Endothelial cell of umbilical vein (primary cell): ENCODE measurements around the gene SLC66A2. TPM values are rescaled to one million over a fixed set of nuclear protein-coding genes. Genes with fewer than 3 reads are reported as not detected.

Experiments used
- BruUV-seq: library from RNA; stranded (reverse); fragments of 400-500 nt; replicated peaks from 2 replicates; lab custom pipeline; 2021; lab: Mats Ljungman, UMichigan
- CTCF ChIA-PET: fragments of 300-600, 350-600 bp; sonication (Branson Sonifier 250); formaldehyde crosslinking; loops from one replicate; lab custom pipeline; 2021; ENCODE audit warnings: antibody characterized with exemption, inconsistent platforms; lab: Charles Lee
- POLR2A ChIA-PET: fragments of 300-600, 350-600 bp; sonication (Branson Sonifier 250); formaldehyde crosslinking; loops from one replicate; lab custom pipeline; 2021; ENCODE audit warnings: antibody characterized with exemption, inconsistent platforms; lab: Charles Lee
- DNase-seq: peaks from one replicate; pipeline ENCODE4 v3.0.0-alpha.2; 2011; ENCODE audit warnings: low read depth, low spot score
- FAIRE-seq: peaks from 2 replicates; lab custom pipeline; 2011; peaks lifted over from hg19 to GRCh38; lab: Jason Lieb, UNC
- H2AFZ ChIP-seq: 2 replicates; pipeline ENCODE4 v1.6.0; 2012; ENCODE audit warnings: low read depth, low read length, control low read depth, inconsistent platforms
- H3K27ac ChIP-seq: 2 replicates; pipeline ENCODE4 v1.5.1; 2011; ENCODE audit warnings: low read depth, mild to moderate bottlenecking, control low read depth, low read length, moderate library complexity; ENCODE audit not compliant: insufficient read depth
- H3K27me3 ChIP-seq, 2 experiments: 2 replicates each; pipeline versions ENCODE4 v1.6.0 to v1.6.1; 2011; ENCODE audit warnings: low read length in 2 of 2, mixed read lengths in 1 of 2; ENCODE audit not compliant: control insufficient read depth in 2 of 2, insufficient read depth in 2 of 2
- H3K36me3 ChIP-seq, 2 experiments: 2 replicates in 1 of 2; 3 replicates in 1 of 2; pipeline ENCODE4 v1.5.1; 2011; ENCODE audit warnings: low read length in 2 of 2, mild to moderate bottlenecking in 1 of 2, moderate library complexity in 1 of 2; ENCODE audit not compliant: control insufficient read depth in 2 of 2, insufficient read depth in 2 of 2; ENCODE audit errors: extremely low read depth in 1 of 2
- H3K4me1 ChIP-seq: 3 replicates; pipeline ENCODE4 v1.5.1; 2011; ENCODE audit warnings: mild to moderate bottlenecking, low read length; ENCODE audit not compliant: control insufficient read depth, insufficient read depth; ENCODE audit errors: extremely low read depth
- H3K4me2 ChIP-seq: 2 replicates; pipeline ENCODE4 v1.6.1; 2011; ENCODE audit warnings: low read length, control low read depth, mixed read lengths; ENCODE audit not compliant: insufficient read depth
- H3K4me3 ChIP-seq, 3 experiments: fragments of 200-600 bp in 1 of 3; sonication (generic), shearing (Covaris generic) in 1 of 3; replicated peaks in 1 of 3; 2 replicates each; pipeline ENCODE4 v1.5.1; 2011 to 2016; ENCODE audit warnings: control low read depth in 3 of 3, low read length in 3 of 3, mild to moderate bottlenecking in 2 of 3, inconsistent platforms in 1 of 3, low read depth in 1 of 3, moderate library complexity in 1 of 3; ENCODE audit not compliant: insufficient read depth in 1 of 3
- H3K79me2 ChIP-seq: 2 replicates; pipeline ENCODE4 v1.6.0; 2012; ENCODE audit warnings: low read length, inconsistent platforms; ENCODE audit not compliant: control insufficient read depth, insufficient read depth
- H3K9ac ChIP-seq: replicated peaks from 2 replicates; pipeline ENCODE3; 2011; ENCODE audit warnings: low read length, control low read depth; ENCODE audit not compliant: insufficient read depth; ENCODE audit errors: extremely low read depth
- H3K9me1 ChIP-seq: replicated peaks from 3 replicates; pipeline ENCODE4 v1.6.0; 2011; ENCODE audit warnings: mild to moderate bottlenecking, low read length; ENCODE audit not compliant: control insufficient read depth, insufficient read depth; ENCODE audit errors: extremely low read depth
- H3K9me3 ChIP-seq: replicated peaks from 2 replicates; pipeline ENCODE4 v1.5.1; 2012; ENCODE audit warnings: low read length, inconsistent platforms; ENCODE audit not compliant: control insufficient read depth, insufficient read depth
- H4K20me1 ChIP-seq: replicated peaks from 2 replicates; pipeline ENCODE3; 2011; ENCODE audit warnings: mild to moderate bottlenecking, low read length; ENCODE audit not compliant: control insufficient read depth, insufficient read depth; ENCODE audit errors: extremely low read depth
- EZH2 ChIP-seq: IDR thresholded peaks from 2 replicates; pipeline ENCODE4 v1.6.1; 2012; ENCODE audit warnings: borderline replicate concordance, low read depth, mild to moderate bottlenecking, moderate library complexity, low read length, inconsistent platforms; ENCODE audit not compliant: severe bottlenecking
- FOS ChIP-seq: IDR thresholded peaks from 2 replicates; pipeline ENCODE4 v1.6.1; 2011; ENCODE audit warnings: mild to moderate bottlenecking, low read length, moderate library complexity, borderline replicate concordance; ENCODE audit not compliant: insufficient read depth
- GATA2 ChIP-seq: IDR thresholded peaks from 2 replicates; pipeline ENCODE4 v1.7.0; 2011; ENCODE audit warnings: low read depth, mild to moderate bottlenecking, moderate library complexity, mixed read lengths, low read length; ENCODE audit not compliant: insufficient read length, insufficient read depth
- JUN ChIP-seq: IDR thresholded peaks from 2 replicates; pipeline ENCODE4 v1.6.1; 2011; ENCODE audit warnings: borderline replicate concordance, low read depth; ENCODE audit not compliant: insufficient read length, insufficient read depth
- MYC ChIP-seq: IDR thresholded peaks from one replicate; pipeline ENCODE4 v1.6.1; 2011; ENCODE audit warnings: mild to moderate bottlenecking, low read depth, low read length
- POLR2A ChIP-seq: IDR thresholded peaks from 2 replicates; pipeline ENCODE4 v1.6.1; 2012; ENCODE audit warnings: low read depth, mild to moderate bottlenecking, control low read depth, low read length
- POLR2AphosphoS5 ChIP-seq: IDR thresholded peaks from 2 replicates; pipeline ENCODE4 v1.6.1; 2012; ENCODE audit warnings: low read depth, mild to moderate bottlenecking, control low read depth, low read length, moderate library complexity; ENCODE audit not compliant: insufficient read depth
- dilution Hi-C: fragments of 300-500 bp; cut with MboI; formaldehyde crosslinking; loops from one replicate; pipeline ENCODE4 v1.15.0; 2019; ENCODE audit warnings: low sequenced_read_pairs; ENCODE audit not compliant: extremely low pct_ligation_motif_present
- intact Hi-C: fragments of 100-400 bp; cut with micrococcal nuclease; formaldehyde crosslinking; loops from one replicate; pipeline ENCODE4 v1.10.0; 2022
- polyA plus RNA-seq, 4 experiments: library from polyadenylated mRNA; depleted of rRNA in 3 of 4; stranded (reverse) in 3 of 4; unstranded in 1 of 4; fragments of >200 nt; gene quantifications; 2 replicates each; pipeline versions ENCODE4 v1.2.1 to v1.2.3, GENCODE V29; 2011 to 2012; ENCODE audit warnings: missing spikeins in 1 of 4
- total RNA-seq: library from RNA; stranded (reverse); gene quantifications from 2 replicates; pipeline ENCODE4 v1.2.3, GENCODE V29; 2021
- TF ChIP-seq, protein P1 (sequence below): IDR thresholded peaks from 2 replicates; pipeline ENCODE4 v1.6.1; 2011; ENCODE audit not compliant: insufficient read depth, insufficient read length
- TF ChIP-seq, protein P2 (sequence below), 2 donors: IDR thresholded peaks; 1 replicate in 1 of 2; 2 replicates in 1 of 2; pipeline ENCODE4 v1.5.1; 2011; ENCODE audit warnings: low read length in 2 of 2, mild to moderate bottlenecking in 2 of 2, moderate library complexity in 2 of 2, control low read depth in 1 of 2, inconsistent platforms in 1 of 2, low read depth in 1 of 2; ENCODE audit not compliant: insufficient read depth in 1 of 2; ENCODE audit errors: extremely low read depth in 1 of 2

SLC66A2 gene
- total and polyA plus RNA-seq, 2 donors (not counting 3 experiments of a cell fraction or from before 2014, with no cell fraction given): 32.5 to 37.1 TPM

DNA sequence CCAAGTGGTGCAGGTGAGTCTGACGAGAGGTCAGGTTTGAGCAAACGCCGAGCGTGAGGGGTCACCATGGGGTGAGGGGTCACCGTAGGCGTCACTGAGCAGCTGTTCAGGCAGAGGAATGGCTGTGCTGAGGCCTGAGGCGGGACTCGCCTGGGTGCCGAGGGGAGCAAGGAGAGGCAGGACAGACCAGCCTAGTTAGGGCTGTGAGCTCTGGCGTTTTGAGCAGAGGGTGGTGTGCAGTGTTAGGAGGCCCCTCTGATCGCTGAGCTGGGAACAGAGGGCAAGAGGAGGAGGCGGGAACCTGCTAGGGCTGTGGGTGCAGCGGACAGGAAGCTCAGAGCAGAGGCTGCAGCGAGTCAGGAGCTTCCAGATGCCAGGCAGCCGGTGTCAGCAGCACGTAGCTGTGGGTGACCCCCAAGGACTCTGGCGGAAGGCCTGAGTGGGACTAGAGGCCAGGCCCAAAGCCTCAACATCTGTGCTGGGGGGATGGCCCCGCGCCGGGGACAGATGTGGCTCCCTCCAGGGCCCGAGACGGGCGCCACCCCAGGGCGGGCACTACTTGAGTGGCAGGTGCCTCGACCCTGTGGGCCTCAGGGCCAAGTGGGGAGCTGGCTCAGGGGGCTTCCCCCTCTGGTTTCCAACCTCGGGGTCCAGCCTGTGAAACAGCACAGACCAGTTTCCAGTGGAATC is 98.0 kb downstream of the SLC66A2 start:
- TF ChIP-seq POLR2AphosphoS5 (no peak), EZH2 (no peak), MYC (no peak), GATA2 (no peak)
- TF ChIP-seq, protein P1, sequence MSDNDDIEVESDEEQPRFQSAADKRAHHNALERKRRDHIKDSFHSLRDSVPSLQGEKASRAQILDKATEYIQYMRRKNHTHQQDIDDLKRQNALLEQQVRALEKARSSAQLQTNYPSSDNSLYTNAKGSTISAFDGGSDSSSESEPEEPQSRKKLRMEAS: no peak
- intact Hi-C loops (no loop called here), dilution Hi-C loops (no loop called here)
- H3K79me2 ChIP-seq: no peaks in the 10 kb centered on the region
- DNase-seq (no peak), FAIRE-seq (no peak)
- H4K20me1 ChIP-seq: no peaks in the 10 kb centered on the region
- CTCF ChIA-PET: no interaction called here
- no peaks in the 10 kb centered on the region for H3K9me3 ChIP-seq
- H3K9me1 ChIP-seq: no peaks in the 10 kb centered on the region
- BruUV-seq: no TSS peak
- H2AFZ ChIP-seq: no peak overlapping the region
- no peaks in the 10 kb centered on the region for H3K36me3 ChIP-seq
- POLR2A ChIA-PET: no interaction called here
- no peak overlapping the region for H3K4me2 ChIP-seq
- no peak overlapping the region for H3K9ac ChIP-seq
- H3K27me3 ChIP-seq: no peaks in the 10 kb centered on the region
- H3K27ac ChIP-seq: no peak overlapping the region
- no peak overlapping the region for H3K4me3 ChIP-seq
- H3K4me1 ChIP-seq: no peaks in the 10 kb centered on the region

DNA sequence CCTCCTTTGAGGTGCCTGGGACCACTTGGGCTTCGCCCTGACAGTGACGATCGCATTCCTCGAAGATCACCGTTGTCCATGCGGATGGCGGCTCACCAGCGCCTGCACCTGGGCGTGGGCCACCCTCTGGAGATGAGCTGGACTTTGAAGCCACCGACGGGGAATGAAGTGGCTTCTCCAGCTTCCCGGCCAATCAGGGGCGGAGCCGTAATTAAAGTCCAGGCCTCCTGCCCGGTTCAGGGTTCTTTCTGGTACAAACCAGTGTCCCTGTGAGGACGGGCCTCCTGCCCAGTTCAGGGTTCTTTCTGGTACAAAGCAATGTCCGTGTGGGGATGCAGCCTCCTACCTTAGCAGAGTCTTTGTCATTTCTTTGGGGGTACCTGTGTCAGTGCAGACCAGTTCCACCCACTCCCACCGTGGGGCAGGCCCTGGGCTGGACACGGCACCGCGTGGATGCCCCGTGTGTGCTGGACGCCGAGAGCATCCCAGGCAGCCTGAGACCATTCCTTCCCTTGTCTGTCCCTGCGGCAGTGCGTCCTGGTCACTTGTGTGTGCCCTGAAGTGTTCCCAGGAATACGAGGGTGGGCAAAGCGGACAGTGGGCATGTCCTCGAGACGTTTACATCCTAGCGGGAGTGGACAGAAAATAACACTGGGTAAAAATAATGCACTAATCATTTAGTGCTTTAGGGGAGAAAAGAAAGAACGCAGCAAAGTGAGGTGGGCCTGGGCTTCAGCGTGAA is 98.7 kb downstream of the SLC66A2 start:
- FAIRE-seq: no peak
- Histone ChIP-seq H3K9ac (no peak overlapping the region), H4K20me1 (no peaks in the 10 kb centered on the region), H3K27me3 (no peaks in the 10 kb centered on the region), H3K9me1 (no peaks in the 10 kb centered on the region), H3K4me2 (no peak overlapping the region), H3K4me3 (no peak overlapping the region), H2AFZ (no peak overlapping the region), H3K79me2 (no peaks in the 10 kb centered on the region), H3K4me1 (no peaks in the 10 kb centered on the region), H3K27ac (no peak overlapping the region), H3K36me3 (no peaks in the 10 kb centered on the region), H3K9me3 (no peaks in the 10 kb centered on the region)
- POLR2A ChIA-PET: no interaction called here
- dilution Hi-C loops: no loop called here
- intact Hi-C loops: no loop called here
- TF ChIP-seq JUN: no peak
- no peak for TF ChIP-seq POLR2AphosphoS5
- no peak for TF ChIP-seq FOS
- TF ChIP-seq, protein P2, sequence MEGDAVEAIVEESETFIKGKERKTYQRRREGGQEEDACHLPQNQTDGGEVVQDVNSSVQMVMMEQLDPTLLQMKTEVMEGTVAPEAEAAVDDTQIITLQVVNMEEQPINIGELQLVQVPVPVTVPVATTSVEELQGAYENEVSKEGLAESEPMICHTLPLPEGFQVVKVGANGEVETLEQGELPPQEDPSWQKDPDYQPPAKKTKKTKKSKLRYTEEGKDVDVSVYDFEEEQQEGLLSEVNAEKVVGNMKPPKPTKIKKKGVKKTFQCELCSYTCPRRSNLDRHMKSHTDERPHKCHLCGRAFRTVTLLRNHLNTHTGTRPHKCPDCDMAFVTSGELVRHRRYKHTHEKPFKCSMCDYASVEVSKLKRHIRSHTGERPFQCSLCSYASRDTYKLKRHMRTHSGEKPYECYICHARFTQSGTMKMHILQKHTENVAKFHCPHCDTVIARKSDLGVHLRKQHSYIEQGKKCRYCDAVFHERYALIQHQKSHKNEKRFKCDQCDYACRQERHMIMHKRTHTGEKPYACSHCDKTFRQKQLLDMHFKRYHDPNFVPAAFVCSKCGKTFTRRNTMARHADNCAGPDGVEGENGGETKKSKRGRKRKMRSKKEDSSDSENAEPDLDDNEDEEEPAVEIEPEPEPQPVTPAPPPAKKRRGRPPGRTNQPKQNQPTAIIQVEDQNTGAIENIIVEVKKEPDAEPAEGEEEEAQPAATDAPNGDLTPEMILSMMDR (IDR thresholded peaks at IDR 0.05; ENCODE audit: extremely low read depth in 1 of 2, insufficient read depth in 1 of 2, low read depth in 1 of 2, low read length in 2 of 2): no peak
- TF ChIP-seq MYC: no peak
- TF ChIP-seq, protein P1: no peak
- no peak for TF ChIP-seq POLR2A
- TF ChIP-seq GATA2: no peak
- no peak for TF ChIP-seq EZH2
- BruUV-seq: no TSS peak
- no peak for DNase-seq
- CTCF ChIA-PET: no interaction called here
